Heart right ventricle (tissue), 16 donors: ENCODE results near the gene XPOT. TPM values are rescaled to one million over a fixed set of nuclear protein-coding genes. Genes with fewer than 3 reads are reported as not detected.

Source experiments
- ATAC-seq, 8 donors: fragments of 200-7000 bp; cut with Tn5 transposase; one replicate each; pipeline ENCODE4 v1.9.1; 2020; ENCODE audit warnings: mild to moderate bottlenecking in 8 of 8, moderate library complexity in 8 of 8, moderate number of reproducible peaks in 1 of 8
- DNase-seq, 2 donors: peaks; one replicate each; pipeline ENCODE4 v3.0.0-alpha.2; 2020
- H3K27ac ChIP-seq, 10 donors: fragments of 200-600 bp; sonication (generic) in 2 of 10; one replicate each; pipeline versions ENCODE4 v1.5.0 to v1.8.0; 2020 to 2022; ENCODE audit warnings: mild to moderate bottlenecking in 3 of 10
- H3K27me3 ChIP-seq, 7 donors: fragments of 200-600 bp; one replicate each; pipeline ENCODE4 v1.8.0; 2021 to 2022; ENCODE audit warnings: mild to moderate bottlenecking in 2 of 7
- H3K36me3 ChIP-seq, 9 donors: fragments of 200-600 bp; sonication (generic) in 1 of 9; one replicate each; pipeline versions ENCODE4 v1.5.0 to v1.8.0; 2020 to 2022; ENCODE audit warnings: mild to moderate bottlenecking in 2 of 9
- H3K4me1 ChIP-seq, 9 donors: fragments of 200-600 bp; sonication (generic) in 1 of 9; one replicate each; pipeline versions ENCODE4 v1.5.0 to v1.8.0; 2020 to 2022; ENCODE audit warnings: mild to moderate bottlenecking in 4 of 9
- H3K4me3 ChIP-seq, 10 donors: fragments of 200-600 bp; sonication (generic) in 2 of 10; one replicate each; pipeline versions ENCODE4 v1.5.0 to v1.8.0; 2020 to 2022; ENCODE audit warnings: mild to moderate bottlenecking in 7 of 10, moderate library complexity in 2 of 10
- H3K9me3 ChIP-seq, 11 donors: fragments of 200-600 bp in 10 of 11; sonication (generic) in 2 of 11; one replicate each; pipeline versions ENCODE4 v1.5.0 to v1.8.0; 2013 to 2022; ENCODE audit warnings: mild to moderate bottlenecking in 2 of 11, control low read depth in 1 of 11, moderate library complexity in 1 of 11
- CTCF ChIP-seq, 9 donors: fragments of 200-600 bp; sonication (generic) in 2 of 9; IDR thresholded peaks; one replicate each; pipeline versions ENCODE4 v1.5.0 to v1.8.0; 2021 to 2022; ENCODE audit warnings: antibody characterized with exemption in 9 of 9, mild to moderate bottlenecking in 5 of 9, moderate library complexity in 1 of 9
- WGBS, 2 donors: extraction: QIAGEN DNeasy Blood & Tissue Kit; methylation state at CpG; one replicate each; pipeline ENCODE4 v1.1.7; 2013; ENCODE audit warnings: inconsistent platforms in 1 of 2; 5-methylcytosine and 5-hydroxymethylcytosine counted together
- intact Hi-C, 10 donors: fragments of 100-400 bp; cut with DNase I; formaldehyde crosslinking; loops; one replicate each; pipeline versions ENCODE4 v1.11.1 to v1.14.2; 2022
- polyA plus RNA-seq, 2 donors: library from polyadenylated mRNA; stranded (reverse); fragments of 200-250 nt; gene quantifications; one replicate each; pipeline ENCODE4 v1.2.3, GENCODE V29; 2013
- total RNA-seq, 10 donors: library from RNA; stranded (reverse); fragmentation: NEBNext Ultra II Directional in 3 of 10; extraction: Animal tissue kit (Norgen Biotek cat#: 25700) in 3 of 10; gene quantifications; one replicate each; pipeline versions ENCODE4 v1.2.1 to v1.2.4, GENCODE V29; 2021 to 2023
- donor health status: Arrhythmogenic right ventricular cardiomyopathy.
- donor health status: ischemic (EF 13 %, LVEDD 7.1; RV severe dilation, severe dysfunction).
- donor health status: healthy with polysubstance abuse.
- donor health status: DM: no; HTN: yes; CAD: no.
- donor health status: DM: no; HTN: no; CAD: no.
- donor health status: ischemic (EF 25% LVEDD 6.9; RV normal size, moderate dysfunction).
- donor health status: ischemic (EF 25% LVEDD 5.7; RV mildly dilated, moderate dysfunction).
- donor health status: healthy.
- donor health status: DM: yes; HTN: yes; CAD: no.
- donor health status: Ischemic cardiomyopathy.
- donor health status: ischemic (EF 35%, LVEDD 5.7; RV mildly dilated, moderate dysfunction).
- donor health status: nonischemic (EF 11% LVEDD 7.7; RV severe dilation, severe dysfunction).
- donor health status: DM: yes; HTN: yes; CAD: no.
- donor health status: PGD.
- donor health status: ischemic (EF 29% LVEDD 5.4; RV normal size, mild dysfunction).
- donor health status: nonischemic (EF 23%, LVEDD 6.1; RV moderate dilation, normal function).

Gene XPOT
- total and polyA plus RNA-seq, 12 donors: 8.6 to 31.6 (median 19.1) TPM

- no peak overlapping the region for H3K27ac ChIP-seq
- ATAC-seq: no peak
- no peak for TF ChIP-seq CTCF (IDR thresholded peaks at IDR 0.05)
- peaks cover 0 to 100% (median 47%) of the 10 kb centered on the region in 9 donors for H3K36me3 ChIP-seq
- H3K9me3 ChIP-seq: peaks cover 0 to 20% (median 14%) of the 10 kb centered on the region in 11 donors
- intact Hi-C loops: no loop called here
- H3K4me3 ChIP-seq: no peak overlapping the region
- H3K4me1 ChIP-seq: peaks cover 0 to 25% (median 5%) of the 10 kb centered on the region in 9 donors
- no peak for DNase-seq
- H3K27me3 ChIP-seq: no peaks in the 10 kb centered on the region
- WGBS, 2 donors: 97 to 98% methylated on average over 2 of the region's 2 CpGs
These were observed 69.0 kb downstream of the XPOT start for GRCh38 chr12:64473176-64473575.

- TF ChIP-seq CTCF (IDR thresholded peaks at IDR 0.05): no peak
- peaks cover 0 to 5% (median 3%) of the 10 kb centered on the region in 9 donors for H3K4me1 ChIP-seq
- DNase-seq: no peak
- intact Hi-C loops: no loop called here
- ATAC-seq: no peak
- H3K36me3 ChIP-seq: peaks cover 0 to 100% (median 35%) of the 10 kb centered on the region in 9 donors
- H3K4me3 ChIP-seq: no peak overlapping the region
- H3K27me3 ChIP-seq: no peaks in the 10 kb centered on the region
- peaks cover 0 to 20% (median 14%) of the 10 kb centered on the region in 11 donors for H3K9me3 ChIP-seq
- H3K27ac ChIP-seq: no peak overlapping the region
- WGBS, 2 donors: 99 to 100% methylated on average over 4 of the region's 4 CpGs
These were observed 71.3 kb downstream of the XPOT start for GRCh38 chr12:64475518-64475917.

- no peak overlapping the region for H3K4me3 ChIP-seq
- no peaks in the 10 kb centered on the region for H3K4me1 ChIP-seq
- DNase-seq (no peak), ATAC-seq (no peak)
- intact Hi-C loops: no loop called here
- WGBS, 2 donors: 99 to 100% methylated on average over 2 of the region's 2 CpGs
- H3K36me3 ChIP-seq: peaks cover 0 to 100% (median 35%) of the 10 kb centered on the region in 9 donors
- H3K27me3 ChIP-seq: no peaks in the 10 kb centered on the region
- no peak overlapping the region for H3K27ac ChIP-seq
- peaks cover 0 to 20% (median 14%) of the 10 kb centered on the region in 11 donors for H3K9me3 ChIP-seq
- TF ChIP-seq CTCF (IDR thresholded peaks at IDR 0.05): no peak
These were observed 72.7 kb downstream of the XPOT start for GRCh38 chr12:64476844-64477243.

- no peak for TF ChIP-seq CTCF (IDR thresholded peaks at IDR 0.05)
- DNase-seq (no peak), ATAC-seq (no peak)
- H3K9me3 ChIP-seq: peaks cover 0 to 20% (median 14%) of the 10 kb centered on the region in 11 donors
- no peaks in the 10 kb centered on the region for H3K27me3 ChIP-seq
- no peaks in the 10 kb centered on the region for H3K4me1 ChIP-seq
- no peak overlapping the region for H3K4me3 ChIP-seq
- H3K36me3 ChIP-seq: peaks cover 0 to 100% (median 40%) of the 10 kb centered on the region in 9 donors
- intact Hi-C loops: no loop called here
- H3K27ac ChIP-seq: no peak overlapping the region
These were observed 74.5 kb downstream of the XPOT start for GRCh38 chr12:64478661-64479060.
